ENCODE results near the gene NBAS. TPM values are rescaled to one million over a fixed set of nuclear protein-coding genes. Genes with fewer than 3 reads are reported as not detected.

NBAS gene
- total RNA-seq, 2 donors from 2014 or later = 31.5 to 32.0 TPM

- H3K36me3 ChIP-seq = no peaks in the 10 kb centered on the region
- H3K9me3 ChIP-seq = no peaks in the 10 kb centered on the region
- H3K27me3 ChIP-seq (replicated peaks; ENCODE audit: insufficient read depth) = no peaks in the 10 kb centered on the region
- H3K4me1 ChIP-seq (ENCODE audit: control insufficient read depth in 1 of 2, low read depth in 2 of 2) = peaks cover 10 to 14% of the 10 kb centered on the region in 2 donors
- ATAC-seq (ENCODE audit: insufficient number of reproducible peaks, low FRiP score, low read depth) (no peak), DNase-seq (ENCODE audit: low spot score) (no peak)
- H3K4me3 ChIP-seq = peak overlapping the region; percentile 98
- H3K27ac ChIP-seq = no peak overlapping the region
- no peak for TF ChIP-seq CTCF (IDR thresholded peaks at IDR 0.05)
Measured at GRCh38 chr2:15562354-15563031, 1.4 kb upstream of the NBAS start.

GRCh38 chr2:15561574-15562344 lies 625 bp upstream of the NBAS start:
- Histone ChIP-seq H3K4me3 (peak overlapping the region; percentile 98), H3K27me3 (replicated peaks; ENCODE audit: insufficient read depth) (no peaks in the 10 kb centered on the region), H3K36me3 (no peaks in the 10 kb centered on the region), H3K27ac (peak overlapping the region; percentile 64 to 75), H3K4me1 (ENCODE audit: control insufficient read depth in 1 of 2, low read depth in 2 of 2) (peaks cover 10 to 14% of the 10 kb centered on the region in 2 donors), H3K9me3 (no peaks in the 10 kb centered on the region)
- DNase-seq (ENCODE audit: low spot score) = no peak
- TF ChIP-seq CTCF (IDR thresholded peaks at IDR 0.05) = no peak
- ATAC-seq (ENCODE audit: insufficient number of reproducible peaks, low FRiP score, low read depth) = no peak

GRCh38 chr2:15560140-15560987 lies 770 bp downstream of the NBAS start:
- ATAC-seq (ENCODE audit: insufficient number of reproducible peaks, low FRiP score, low read depth) = no peak
- H3K4me3 ChIP-seq = peak overlapping the region; percentile 98

GRCh38 chr2:15559379-15560139 lies 1.6 kb downstream of the NBAS start:
- peak overlapping the region; percentile 98 for H3K4me3 ChIP-seq
- H3K27me3 ChIP-seq (replicated peaks; ENCODE audit: insufficient read depth) = no peaks in the 10 kb centered on the region
- ATAC-seq (ENCODE audit: insufficient number of reproducible peaks, low FRiP score, low read depth) (no peak), DNase-seq (ENCODE audit: low spot score) (no peak)
- no peak for TF ChIP-seq CTCF (IDR thresholded peaks at IDR 0.05)
- no peaks in the 10 kb centered on the region for H3K9me3 ChIP-seq
- H3K4me1 ChIP-seq (ENCODE audit: control insufficient read depth in 1 of 2, low read depth in 2 of 2) = peaks cover 10 to 14% of the 10 kb centered on the region in 2 donors
- H3K36me3 ChIP-seq = no peaks in the 10 kb centered on the region
- H3K27ac ChIP-seq = no peak overlapping the region

More at GRCh38 chr2:15560140-15560987, 770 bp downstream of the NBAS start:
- peak overlapping the region; percentile 64 to 75 for H3K27ac ChIP-seq
- no peaks in the 10 kb centered on the region for H3K9me3 ChIP-seq
- DNase-seq (ENCODE audit: low spot score) = no peak
- H3K4me1 ChIP-seq (ENCODE audit: control insufficient read depth in 1 of 2, low read depth in 2 of 2) = peaks cover 10 to 14% of the 10 kb centered on the region in 2 donors
- TF ChIP-seq CTCF (IDR thresholded peaks at IDR 0.05) = no peak
- H3K27me3 ChIP-seq (replicated peaks; ENCODE audit: insufficient read depth) = no peaks in the 10 kb centered on the region
- no peaks in the 10 kb centered on the region for H3K36me3 ChIP-seq

Measured in thoracic aorta (tissue), 2 donors.